Ramos (cell line): ENCODE results near the gene OR5M8.

Experiments used
- in situ Hi-C: fragments of 300-500 bp; cut with MboI; formaldehyde crosslinking; loops from one replicate; pipeline ENCODE4 v1.14.3; 2022; ENCODE audit warnings: low sequenced_read_pairs; ENCODE audit not compliant: unreplicated experiment

OR5M8 gene

GRCh38 chr11:56491270-56491669 is at the start of gene OR5M8:
OR5M8 (minus strand) TSS chr11:56491370; CDS start chr11:56491370, 0 bp downstream.
- in situ Hi-C loops = no loop called here

DNA sequence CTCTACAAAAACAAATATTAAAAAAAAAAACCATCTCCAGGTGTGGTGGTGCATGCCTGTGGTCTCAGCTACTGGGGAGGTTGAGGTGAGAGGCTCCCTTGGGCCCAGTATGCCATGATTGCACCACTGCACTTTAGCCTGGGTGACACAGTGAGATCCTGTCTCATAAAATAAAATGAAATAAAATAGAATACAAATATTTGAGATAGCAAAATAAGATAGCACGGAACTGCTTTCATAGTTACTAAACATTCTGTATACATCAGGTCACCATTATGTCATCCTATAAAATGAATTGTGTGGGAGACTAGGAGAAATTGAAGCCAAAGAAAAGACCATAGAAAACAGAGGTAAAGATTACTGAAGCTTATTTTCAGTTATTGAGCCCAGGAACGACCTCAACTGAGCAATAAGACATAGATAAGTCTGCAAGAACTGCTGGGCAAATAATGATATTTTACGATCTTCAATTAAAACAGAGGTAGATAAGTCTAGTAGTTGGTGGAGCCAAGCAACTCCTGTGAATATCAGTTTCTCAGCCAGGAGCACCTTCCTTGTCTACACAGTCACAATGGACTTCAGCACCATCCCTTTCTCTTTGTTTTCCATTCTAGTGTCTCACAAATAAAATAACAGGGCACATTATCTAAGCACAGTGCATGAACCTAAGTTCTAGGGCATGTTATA is 42.0 kb upstream of the OR5M8 start:
- in situ Hi-C loops = loop anchor here (25.0 kb wide), 1 partner anchor 104 kb away; the partner anchor contains the start of gene OR5AP2

DNA sequence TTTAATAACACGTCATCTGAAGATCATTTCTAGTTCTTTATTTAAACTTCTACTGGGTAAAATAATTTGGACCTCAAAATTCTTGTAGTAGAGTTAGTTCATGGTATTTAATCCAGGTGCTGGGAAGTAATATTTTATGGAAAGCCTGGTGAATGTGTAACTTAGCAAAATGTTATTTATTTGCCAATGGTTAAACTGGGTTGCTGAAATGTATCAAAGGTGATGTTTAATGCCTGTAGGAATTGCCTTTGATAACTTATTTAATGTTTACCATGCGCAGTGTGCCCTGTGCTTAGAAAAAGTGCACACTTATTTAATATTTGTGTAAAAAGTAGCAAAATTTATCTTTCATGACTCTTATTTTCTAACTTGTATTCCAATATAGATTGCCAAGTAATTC is 40.7 kb upstream of the OR5M8 start:
- in situ Hi-C loops = loop anchor here (25.0 kb wide), 1 partner anchor 105 kb away; the partner anchor contains the start of gene OR5AP2

DNA sequence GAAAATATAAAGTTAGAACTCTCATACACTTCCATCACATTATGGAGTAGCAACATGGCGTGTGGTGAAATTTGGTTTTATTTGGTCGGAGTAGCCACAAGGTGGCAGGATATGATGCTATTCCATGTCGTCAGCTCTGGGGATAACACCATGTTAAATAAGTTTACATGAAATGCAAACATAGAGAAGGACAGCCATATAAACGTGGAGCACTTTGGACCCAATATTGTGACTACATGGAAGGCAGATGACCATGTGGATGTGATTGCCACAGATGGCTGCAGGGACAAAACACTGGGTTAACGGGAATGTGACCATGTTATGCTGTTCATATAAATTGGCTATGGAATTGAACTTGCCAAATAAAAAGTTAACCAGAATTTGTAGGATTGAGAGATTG is 30.8 kb upstream of the OR5M8 start:
- in situ Hi-C loops = no loop called here

DNA sequence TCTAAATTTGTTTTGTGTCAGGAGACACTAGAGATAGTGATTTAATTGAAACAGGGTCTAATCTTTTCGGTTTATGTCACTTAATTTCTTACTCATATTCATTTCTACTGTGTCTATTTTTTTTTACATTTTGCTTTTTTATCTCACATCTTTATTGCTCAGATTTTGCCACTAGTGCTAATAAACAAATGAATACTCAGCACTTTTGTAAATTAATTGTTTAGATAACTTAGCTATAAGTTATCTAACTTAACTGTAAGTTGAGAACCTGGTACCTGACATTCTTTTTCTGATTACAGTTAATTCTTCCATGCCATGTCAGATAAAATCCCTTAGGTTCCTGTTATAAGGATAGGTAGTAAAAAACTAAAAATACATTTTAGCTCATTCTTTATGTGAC is 22.1 kb upstream of the OR5M8 start:
- in situ Hi-C loops = no loop called here

- in situ Hi-C loops = no loop called here
Measured at GRCh38 chr11:56509439-56509838, 18.3 kb upstream of the OR5M8 start.

DNA sequence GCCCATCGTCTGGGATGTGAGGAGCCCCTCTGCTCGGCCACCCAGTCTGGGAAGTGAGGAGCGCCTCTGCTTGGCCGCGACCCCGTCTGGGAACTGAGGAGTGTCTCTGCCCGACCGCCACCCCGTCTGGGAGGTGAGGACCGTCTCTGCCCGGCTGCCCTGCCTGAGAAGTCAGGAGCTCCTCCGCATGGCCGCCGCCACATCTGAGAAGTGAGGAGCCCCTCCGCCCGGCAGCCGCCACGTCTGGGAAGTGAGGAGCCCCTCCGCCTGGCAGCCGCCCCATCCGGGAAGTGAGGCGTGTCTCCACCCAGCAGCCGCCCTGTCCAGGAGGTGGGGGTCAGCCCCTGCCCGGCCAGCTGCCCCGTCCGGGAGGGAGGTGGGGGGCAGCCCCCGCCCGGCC is 5.8 kb upstream of the OR5M8 start:
- in situ Hi-C loops = no loop called here

GRCh38 chr11:56495117-56495516 is 3.9 kb upstream of the OR5M8 start:
- in situ Hi-C loops = no loop called here

DNA sequence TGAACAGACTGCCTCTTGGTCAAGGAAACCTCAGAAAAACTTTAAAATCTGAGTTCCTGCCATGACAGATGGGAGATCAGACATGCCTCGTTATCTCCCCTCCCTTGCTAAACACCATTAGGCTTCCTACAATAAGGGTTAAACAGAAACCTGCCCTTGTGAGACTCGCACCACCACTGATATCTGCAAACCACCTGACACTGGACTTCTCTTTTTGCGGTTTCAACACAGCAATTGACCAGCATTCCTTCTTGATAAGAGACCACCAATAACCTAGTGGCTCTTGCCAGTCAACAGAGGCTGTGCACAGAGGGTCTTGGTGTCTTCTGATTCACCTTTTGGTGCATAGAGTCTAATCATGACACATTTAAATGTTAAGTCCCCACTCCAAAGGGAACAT is 4.4 kb downstream of the OR5M8 start:
- in situ Hi-C loops = no loop called here

DNA sequence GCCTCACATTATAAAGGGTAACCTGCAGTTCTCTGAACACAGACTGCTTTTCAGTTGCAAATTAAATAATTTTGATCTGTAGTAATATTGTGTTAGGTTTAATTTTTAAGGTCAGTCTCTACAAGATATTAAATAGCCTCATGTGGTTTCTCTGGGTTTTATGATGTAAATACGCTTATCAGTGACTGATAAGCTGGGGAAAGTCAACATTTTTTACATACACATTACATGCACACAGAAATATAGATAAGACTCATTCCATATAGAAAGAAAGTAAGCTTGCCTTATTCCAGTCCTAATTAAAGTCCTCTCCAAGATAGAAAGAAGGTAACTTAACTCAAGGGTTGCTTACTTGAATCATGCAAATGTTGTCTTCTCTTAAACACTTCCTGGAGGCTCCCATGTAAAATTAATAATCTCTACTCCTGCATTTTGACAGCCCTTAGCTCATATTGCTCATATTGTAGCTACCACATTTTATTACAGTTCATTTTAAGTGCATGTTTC is 16.4 kb downstream of the OR5M8 start:
- in situ Hi-C loops = no loop called here

DNA sequence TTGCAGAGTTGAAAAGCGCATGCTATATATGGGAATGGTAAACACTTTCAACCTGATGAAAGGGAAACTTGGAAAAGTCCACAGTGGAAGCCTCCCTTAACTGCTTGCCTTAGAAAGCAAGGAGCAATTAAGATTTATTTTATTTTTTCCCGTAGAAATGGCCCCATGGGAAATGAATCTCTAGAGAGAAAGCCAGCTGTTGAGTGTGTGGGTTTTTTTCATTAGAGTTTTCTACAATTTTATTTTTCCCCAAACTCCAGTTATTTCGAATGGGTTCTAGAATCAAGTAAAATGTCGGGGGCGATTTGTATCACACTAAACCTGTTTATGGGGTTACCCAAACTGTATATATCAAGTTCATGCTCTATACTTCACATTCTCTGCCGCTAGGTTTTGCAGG is 17.9 kb downstream of the OR5M8 start, which contains the start of gene OR5M3:
Gene OR5M3 (minus strand): TSS at position 101 of the 400 bp plus-strand sequence. CDS start 2,855 bp downstream, outside the sequence.
- in situ Hi-C loops = no loop called here

DNA sequence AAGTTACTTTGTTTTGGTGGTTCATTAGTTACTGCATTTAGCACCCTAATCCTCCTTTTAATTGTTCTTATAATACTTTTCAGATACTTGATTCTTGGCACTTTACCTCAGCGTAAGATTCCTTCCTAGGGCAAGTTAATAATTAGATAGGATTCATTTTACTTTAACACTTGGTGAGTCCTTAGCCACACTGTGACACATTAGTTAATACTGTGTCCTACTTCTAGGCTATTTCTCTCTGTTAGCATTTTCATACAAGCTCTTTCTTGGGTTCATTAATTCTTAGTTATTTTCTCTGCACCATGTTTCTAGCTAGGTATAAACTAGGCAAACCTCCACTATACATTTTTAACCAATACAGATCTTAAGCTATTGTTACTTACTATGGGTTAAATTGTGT is 34.1 kb downstream of the OR5M8 start:
- in situ Hi-C loops = no loop called here

- in situ Hi-C loops = no loop called here
Measured at GRCh38 chr11:56453521-56453920, 37.6 kb downstream of the OR5M8 start.
